GM18519 (cell line): ENCODE measurements around the gene CNST.
A peak's percentile ranks its signal among the peaks of the same experiment; 100 is the strongest.
"Not testable (repeated sequence)": the region's sequence is repeated elsewhere in the genome, so short reads cannot be mapped to it uniquely, and the experiment has no call there.

Experiments
- ATAC-seq: cut with Tn5 transposase; IDR thresholded peaks from one replicate; pipeline ENCODE4 v1.9.1; 2021; ENCODE audit warnings: mild to moderate bottlenecking, moderate library complexity; ENCODE audit not compliant: unreplicated experiment, low FRiP score

The CNST gene

GRCh38 chr1:246558041-246558440 is 8.2 kb upstream of the CNST start:
- ATAC-seq, result no peak

GRCh38 chr1:246559310-246559709 is 6.9 kb upstream of the CNST start:
- no peak for ATAC-seq

GRCh38 chr1:246560833-246561232 is 5.4 kb upstream of the CNST start:
- not testable (repeated sequence) for ATAC-seq

GRCh38 chr1:246564839-246565750 is 1.2 kb upstream of the CNST start:
- no peak for ATAC-seq

- no peak for ATAC-seq
These were observed 517 bp upstream of the CNST start for GRCh38 chr1:246565751-246566127.

- no peak for ATAC-seq
These were observed 773 bp downstream of the CNST start for GRCh38 chr1:246566813-246567645.

GRCh38 chr1:246567646-246568235 is 1.5 kb downstream of the CNST start:
- no peak for ATAC-seq

- no peak for ATAC-seq
These were observed 3.3 kb downstream of the CNST start for GRCh38 chr1:246569248-246570238.

GRCh38 chr1:246571309-246571708 is 5.1 kb downstream of the CNST start:
- not testable (repeated sequence) for ATAC-seq

- no peak for ATAC-seq
These were observed 5.7 kb downstream of the CNST start for GRCh38 chr1:246571953-246572352.

GRCh38 chr1:246572785-246573184 is 6.5 kb downstream of the CNST start:
- no peak for ATAC-seq

- no peak for ATAC-seq
These were observed 7.2 kb downstream of the CNST start for GRCh38 chr1:246573491-246573890.

GRCh38 chr1:246576709-246577032 is 10.4 kb downstream of the CNST start:
- ATAC-seq, result no peak

GRCh38 chr1:246577082-246577719 is 10.9 kb downstream of the CNST start:
- ATAC-seq, result no peak

GRCh38 chr1:246577720-246578106 is 11.5 kb downstream of the CNST start:
- ATAC-seq, result no peak

GRCh38 chr1:246579818-246580217 is 13.6 kb downstream of the CNST start:
- peak; percentile 70 for ATAC-seq

GRCh38 chr1:246580497-246581370 is 14.5 kb downstream of the CNST start:
- no peak for ATAC-seq

- no peak for ATAC-seq
These were observed 16.2 kb downstream of the CNST start for GRCh38 chr1:246582301-246583055.
